ENCODE results near the gene DTNA. TPM values are rescaled to one million over a fixed set of nuclear protein-coding genes. Genes with fewer than 3 reads are reported as not detected.

The DTNA gene
- total RNA-seq, 1 experiment from 2014 or later, result 0.77 TPM

GRCh38 chr18:34821669-34822210, 111.6 kb downstream of the DTNA start:
- ChIA-PET POLR2A (no interaction called here), CTCF (no interaction called here)
- intact Hi-C loops (cut with micrococcal nuclease; ENCODE audit: unreplicated experiment) (no loop called here), in situ Hi-C loops (cut with HindIII; ENCODE audit: low pct_unique_long_range_greater_than_20kb, low sequenced_read_pairs) (no loop called here)
- BruUV-seq (replicated peaks), result no TSS peak
- no peak for ATAC-seq
- H3K4me1 ChIP-seq (ENCODE audit: control insufficient read depth, insufficient read depth, low read length), result no peaks in the 10 kb centered on the region
- H3K27ac ChIP-seq (ENCODE audit: low read length), result no peak overlapping the region
- TF ChIP-seq POLR2AphosphoS5 (IDR thresholded peaks at IDR 0.05; ENCODE audit: low read depth, low read length) (no peak), SIN3A (IDR thresholded peaks at IDR 0.05; ENCODE audit: borderline replicate concordance, insufficient read depth, low read depth, low read length) (no peak), REST (IDR thresholded peaks at IDR 0.05; ENCODE audit: insufficient read depth in 1 of 2, low read depth in 2 of 2, low read length in 1 of 2) (no peak), CTCF (IDR thresholded peaks at IDR 0.05) (peak; percentile 10; the same call in 1 of the 2 replicates)
- DNase-seq (ENCODE audit: low read depth, low spot score), result no peak
- no peak overlapping the region for H3K4me3 ChIP-seq (ENCODE audit: low read depth in 2 of 2, low read length in 2 of 2)
- peaks cover 2% of the 10 kb centered on the region; the same call in 1 of the 2 replicates for H3K27me3 ChIP-seq (ENCODE audit: control insufficient read depth, insufficient read depth, low read length)
- H3K36me3 ChIP-seq (ENCODE audit: control insufficient read depth, insufficient read depth, low read length), result no peaks in the 10 kb centered on the region
- H3K9me3 ChIP-seq (ENCODE audit: control insufficient read depth, insufficient read depth, low read depth, low read length), result no peaks in the 10 kb centered on the region

GRCh38 chr18:34828093-34828492, 118.0 kb downstream of the DTNA start:
- Histone ChIP-seq H3K36me3 (ENCODE audit: control insufficient read depth, insufficient read depth, low read length) (no peaks in the 10 kb centered on the region), H3K27ac (ENCODE audit: low read length) (no peak overlapping the region), H3K27me3 (ENCODE audit: control insufficient read depth, insufficient read depth, low read length) (no peaks in the 10 kb centered on the region), H3K4me3 (ENCODE audit: low read depth in 2 of 2, low read length in 2 of 2) (no peak overlapping the region), H3K9me3 (ENCODE audit: control insufficient read depth, insufficient read depth, low read depth, low read length) (no peaks in the 10 kb centered on the region), H3K4me1 (ENCODE audit: control insufficient read depth, insufficient read depth, low read length) (no peaks in the 10 kb centered on the region)
- ATAC-seq (no peak), DNase-seq (ENCODE audit: low read depth, low spot score) (no peak)
- no peak for TF ChIP-seq TCF7L2 (IDR thresholded peaks at IDR 0.05; ENCODE audit: low read depth, low read length)
- TF ChIP-seq POLR2AphosphoS5 (IDR thresholded peaks at IDR 0.05; ENCODE audit: low read depth, low read length), result no peak
- no peak for TF ChIP-seq CTCF (IDR thresholded peaks at IDR 0.05)
- ChIA-PET POLR2A (no interaction called here), CTCF (no interaction called here)
- in situ Hi-C loops (cut with HindIII; ENCODE audit: low pct_unique_long_range_greater_than_20kb, low sequenced_read_pairs), result no loop called here
- no TSS peak for BruUV-seq (replicated peaks)
- intact Hi-C loops (cut with micrococcal nuclease; ENCODE audit: unreplicated experiment), result no loop called here

Measured in Panc1 (cell line).